ENCODE data around the gene DOCK4. TPM values are rescaled to one million over a fixed set of nuclear protein-coding genes. Genes with fewer than 3 reads are reported as not detected.

Gene DOCK4
- total RNA-seq, 1 experiment from 2014 or later, result 4.9 TPM

- Histone ChIP-seq H2AFZ (ENCODE audit: low read length) (no peak overlapping the region), H3K79me2 (ENCODE audit: insufficient read depth, low read length) (no peaks in the 10 kb centered on the region), H3K4me1 (ENCODE audit: insufficient read depth, low read length) (peaks cover 4% of the 10 kb centered on the region; the same call in 1 of the 2 replicates), H3K27ac (ENCODE audit: insufficient read length, low read depth, low read length) (no peak overlapping the region), H3K4ac (ENCODE audit: low read depth, low read length) (no peak overlapping the region), H3K23ac (ENCODE audit: insufficient read length, low read depth, low read length) (no peak overlapping the region), H4K8ac (replicated peaks; ENCODE audit: insufficient read length, low read depth, low read length) (no peak overlapping the region), H3K27me3 (ENCODE audit: insufficient read depth, low read length) (no peaks in the 10 kb centered on the region), H3K18ac (ENCODE audit: insufficient read length, low read depth, low read length) (no peak overlapping the region), H3K14ac (ENCODE audit: insufficient read depth, low read length) (no peak overlapping the region), H3K9ac (ENCODE audit: extremely low read depth, insufficient read length, low read length) (no peak overlapping the region), H4K20me1 (ENCODE audit: control insufficient read depth, insufficient read depth, insufficient read length) (no peaks in the 10 kb centered on the region), H4K91ac (ENCODE audit: insufficient read length, low read depth, low read length) (no peak overlapping the region), H3K79me1 (ENCODE audit: insufficient read depth, low read depth, low read length, poor library complexity, severe bottlenecking) (no peaks in the 10 kb centered on the region), H3K9me3 (ENCODE audit: control insufficient read depth, low read depth, low read length) (no peaks in the 10 kb centered on the region), H2BK5ac (ENCODE audit: insufficient read length, low read length) (no peak overlapping the region), H3K56ac (ENCODE audit: insufficient read length, low read depth, low read length) (no peak overlapping the region), H3T11ph (ENCODE audit: low read length) (no peak overlapping the region), H3K23me2 (ENCODE audit: insufficient read length, low read depth, low read length, poor library complexity, severe bottlenecking) (no peaks in the 10 kb centered on the region), H2BK15ac (ENCODE audit: low read depth, low read length) (no peak overlapping the region), H2BK12ac (ENCODE audit: insufficient read length, low read depth, low read length) (no peak overlapping the region), H2BK20ac (ENCODE audit: low read depth, low read length, poor library complexity, severe bottlenecking) (no peak overlapping the region), H2AK5ac (ENCODE audit: insufficient read length, low read length) (no peak overlapping the region), H4K5ac (ENCODE audit: insufficient read length, low read depth, low read length) (no peak overlapping the region), H3K4me2 (ENCODE audit: insufficient read depth, insufficient read length, low read length) (no peak overlapping the region), H2BK120ac (ENCODE audit: low read depth, low read length, poor library complexity, severe bottlenecking) (no peak overlapping the region)
- no peaks in the 10 kb centered on the region for H3K36me3 Mint-ChIP-seq (ENCODE audit: insufficient read depth in 1 of 3, low read depth in 3 of 3)
- no peak for DNase-seq
- H3K27me3 Mint-ChIP-seq (ENCODE audit: low read depth), result no peaks in the 10 kb centered on the region
- no peak for TF ChIP-seq CTCF (conservative IDR thresholded peaks at IDR 0.05)
- no peak overlapping the region for H3K27ac Mint-ChIP-seq
- WGBS (ENCODE audit: extremely low coverage, insufficient read length, low lambda C conversion rate), result no CpG with 5 or more reads among the region's 1 CpG
- no peak overlapping the region for H3K4me3 Mint-ChIP-seq
- H3K9me3 Mint-ChIP-seq, result no peaks in the 10 kb centered on the region
- peaks cover 4 to 9% of the 10 kb centered on the region in 2 experiments for H3K4me1 Mint-ChIP-seq
These were observed 85.4 kb downstream of the DOCK4 start for GRCh38 chr7:112120696-112121217.
